NOMO-1 treated with dmso at 0.1 percent for 144 hours (cell line): ENCODE data around the gene PITX2.

ENCODE experiments used
- DNase-seq: peaks from one replicate; lab custom pipeline; 2025; ENCODE audit not compliant: unreplicated experiment; lab: John Stamatoyannopoulos, UW

The PITX2 gene

GRCh38 chr4:110636680-110637407 is 14.0 kb upstream of the PITX2 start:
- no peak for DNase-seq

DNA sequence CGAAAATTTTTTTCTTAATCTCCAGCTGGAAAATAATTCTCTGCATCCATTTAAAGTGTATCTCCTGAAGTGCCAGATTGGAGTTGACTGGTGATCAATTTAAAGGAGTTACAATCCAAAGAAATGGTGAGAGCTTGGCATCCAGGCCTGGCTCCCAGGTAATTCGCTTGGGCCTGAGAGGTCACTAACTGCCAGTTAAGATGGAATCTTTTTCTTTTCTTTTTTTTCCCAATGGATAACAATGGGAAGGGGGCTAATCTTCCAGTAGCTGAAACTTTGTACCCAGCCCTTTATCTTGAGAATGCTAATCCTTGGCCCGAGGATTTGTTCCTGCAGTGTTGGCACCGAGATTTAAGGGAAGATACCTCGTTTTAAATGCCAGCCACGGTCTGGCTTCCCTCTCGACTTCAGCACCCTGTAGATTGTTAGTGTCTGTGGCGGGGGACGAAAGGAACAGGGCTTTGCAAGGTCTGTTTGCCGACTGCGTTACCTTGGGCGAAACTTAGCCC is 13.3 kb upstream of the PITX2 start:
- no peak for DNase-seq

GRCh38 chr4:110635163-110635865 is 12.4 kb upstream of the PITX2 start:
- no peak for DNase-seq

DNA sequence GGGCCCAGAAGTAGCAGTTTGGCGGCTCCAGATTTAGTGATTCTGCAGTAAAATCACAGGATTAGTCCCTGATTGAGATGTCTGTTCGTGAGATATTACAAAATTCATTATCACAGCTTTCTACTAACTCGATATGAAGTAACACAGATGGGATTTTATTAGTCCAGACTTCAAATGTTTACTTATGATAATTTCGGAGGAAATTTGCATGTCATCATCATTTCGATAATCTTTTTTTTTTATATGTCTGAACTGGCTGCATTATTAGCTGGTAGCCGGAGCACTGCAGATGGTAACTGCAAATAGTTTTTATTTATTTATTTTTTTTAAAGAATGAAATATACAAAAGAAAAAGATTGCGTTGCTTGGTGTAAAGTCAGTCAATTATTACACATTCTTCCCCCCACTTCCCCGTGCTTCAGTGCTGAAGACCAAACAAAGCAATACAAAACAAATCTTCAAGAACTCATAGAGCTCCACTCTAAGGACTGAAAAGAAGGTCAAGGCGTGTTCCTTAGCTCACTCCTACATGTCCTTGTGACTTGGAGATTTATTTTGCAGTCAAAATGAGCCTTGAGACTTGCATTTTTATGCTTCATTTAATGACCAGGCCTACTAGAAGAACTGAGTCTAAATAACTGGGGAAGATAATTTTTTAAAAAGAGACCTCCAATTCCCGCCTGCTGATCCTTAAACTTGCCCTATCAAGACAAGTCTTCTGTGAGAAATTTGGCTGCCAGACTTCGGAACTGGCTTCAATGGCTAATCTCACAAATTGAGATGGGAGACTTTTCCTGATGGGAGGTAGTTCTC is 11.7 kb upstream of the PITX2 start:
- no peak for DNase-seq

DNA sequence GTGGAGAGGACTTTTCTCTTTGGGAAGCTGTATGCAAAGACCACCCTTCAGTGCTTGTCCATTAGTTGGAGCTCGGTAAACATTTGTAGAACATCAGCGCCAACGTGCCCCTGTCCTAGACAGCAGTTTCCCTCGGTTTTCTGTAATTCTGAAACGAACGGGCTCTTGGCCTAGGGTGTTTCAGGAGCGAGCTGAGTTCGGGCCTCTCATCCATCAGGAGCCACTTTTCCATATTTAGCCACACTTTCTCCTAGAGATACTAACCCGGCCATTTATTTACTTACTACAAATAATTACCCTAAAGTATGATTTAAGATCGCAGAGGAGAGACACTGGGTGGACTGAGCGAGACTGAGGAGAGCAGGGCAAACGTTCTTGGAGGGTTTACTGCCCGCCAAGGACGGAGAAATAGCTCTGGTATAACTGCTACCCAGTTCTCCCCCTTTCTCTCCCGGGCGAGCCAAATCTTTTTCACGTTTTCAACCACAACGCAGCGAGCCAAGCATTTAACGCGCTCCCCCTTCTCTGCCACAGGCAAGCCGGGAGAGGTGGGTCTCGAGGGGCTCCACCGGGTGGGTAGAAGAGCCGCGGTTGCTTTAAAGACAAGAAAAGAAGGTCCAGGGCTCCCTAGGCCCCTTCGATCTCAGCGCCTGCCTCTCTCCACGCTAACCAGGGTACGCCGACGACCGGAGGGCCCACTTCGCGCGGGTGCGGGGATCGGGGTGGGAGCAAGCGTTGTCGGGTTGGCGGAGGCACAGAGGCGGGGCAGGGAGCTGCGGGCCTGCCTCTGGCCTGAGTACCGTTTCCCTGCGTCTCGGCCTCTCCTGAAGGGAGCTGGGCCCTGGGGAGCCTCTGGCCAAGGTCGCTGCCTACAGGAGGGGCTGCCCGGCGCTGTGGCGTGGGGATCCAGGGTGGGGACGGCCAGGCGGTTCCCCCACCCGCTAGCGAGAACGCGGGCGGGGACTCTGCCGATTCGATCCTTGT is 10.8 kb upstream of the PITX2 start:
- DNase-seq = no peak

DNA sequence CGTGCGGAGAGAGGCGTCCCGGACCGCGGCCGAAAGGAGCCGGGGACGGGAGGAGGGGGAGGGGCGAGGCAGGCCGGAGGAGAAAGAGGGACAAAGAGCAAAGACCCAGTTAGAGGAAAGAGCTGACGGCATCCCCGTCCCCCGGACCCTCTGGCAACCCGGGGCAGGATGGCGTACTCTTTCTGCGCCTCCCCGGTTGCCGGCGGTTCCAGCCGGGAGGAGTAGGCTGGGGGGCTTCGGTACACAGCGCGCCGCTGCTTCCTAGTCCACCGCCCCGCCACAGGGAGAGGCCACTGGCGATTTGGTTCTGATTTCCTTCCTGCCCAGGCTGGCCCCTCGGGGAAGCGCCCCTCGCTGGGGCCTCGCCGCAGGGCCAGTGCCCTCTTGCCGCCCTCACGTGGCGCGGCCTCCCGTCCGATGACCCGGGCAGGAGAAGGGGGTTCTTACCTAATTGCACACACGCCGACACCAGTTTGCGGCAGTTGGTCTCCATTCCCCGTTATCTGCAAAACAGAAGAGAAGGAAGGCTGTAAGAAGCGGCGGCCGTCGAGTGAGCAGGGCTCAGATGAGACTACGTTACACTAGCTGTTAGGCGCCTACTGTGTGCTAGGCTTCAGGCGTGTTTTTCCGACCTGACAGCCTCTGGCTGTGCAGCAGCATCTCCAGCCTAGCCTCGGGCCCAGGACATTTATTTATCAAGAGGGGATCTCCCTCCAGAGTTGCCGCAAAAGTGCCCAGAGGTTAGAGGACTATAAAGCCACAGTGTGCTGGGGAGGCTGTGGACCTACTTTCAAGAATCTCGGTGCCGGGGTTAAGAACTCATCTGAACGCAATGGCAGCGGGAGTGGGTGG is 9.9 kb upstream of the PITX2 start:
- DNase-seq = no peak

DNA sequence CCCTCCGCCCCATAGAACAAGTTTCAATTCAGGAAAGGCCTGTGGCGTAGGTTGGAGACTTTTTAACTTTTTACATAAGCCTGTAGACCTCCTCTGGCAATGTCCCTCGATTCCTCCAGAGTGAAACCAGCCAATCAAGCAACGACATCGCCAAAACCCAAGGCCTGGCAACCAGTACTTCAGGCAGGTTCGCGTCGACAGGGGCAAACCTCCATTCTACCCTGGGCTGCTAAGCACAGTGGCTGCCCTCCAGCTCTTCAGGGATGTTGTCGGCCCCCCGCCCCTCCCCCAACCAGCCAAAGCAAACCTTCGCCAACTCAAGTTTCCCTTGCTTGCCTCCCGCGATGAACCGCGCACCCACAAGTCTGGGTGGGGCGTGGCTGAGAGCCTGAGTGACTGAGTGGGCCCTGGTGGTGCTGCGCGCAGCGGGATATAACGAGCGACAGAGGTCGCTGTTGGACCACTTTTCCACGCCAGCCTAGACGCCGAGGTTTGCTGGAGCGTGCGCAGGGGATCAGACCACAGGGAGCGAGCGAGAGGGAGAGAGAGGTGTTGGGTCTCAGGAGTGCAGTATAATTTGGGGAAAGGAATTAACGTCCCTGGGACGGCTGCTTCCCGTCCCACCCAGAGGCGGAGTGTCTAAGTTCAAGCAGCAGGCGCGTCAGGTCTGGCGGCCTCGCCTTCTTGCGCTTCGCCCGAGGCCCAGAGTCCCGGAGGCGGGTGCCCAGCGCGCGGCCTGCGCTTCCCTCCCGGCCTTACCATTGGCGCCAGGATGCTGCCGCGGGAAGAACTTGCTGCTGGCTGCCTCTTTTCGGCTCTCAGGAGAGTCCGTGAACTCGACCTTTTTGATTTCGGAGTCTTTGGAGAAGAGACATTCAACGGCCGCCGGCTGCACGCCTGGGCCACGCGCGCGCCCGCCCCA is 9.0 kb upstream of the PITX2 start:
- peak; percentile 60 for DNase-seq

GRCh38 chr4:110630688-110631402 is 8.0 kb upstream of the PITX2 start:
- no peak for DNase-seq

- DNase-seq = no peak
Measured at GRCh38 chr4:110629780-110630687, 7.2 kb upstream of the PITX2 start.

DNA sequence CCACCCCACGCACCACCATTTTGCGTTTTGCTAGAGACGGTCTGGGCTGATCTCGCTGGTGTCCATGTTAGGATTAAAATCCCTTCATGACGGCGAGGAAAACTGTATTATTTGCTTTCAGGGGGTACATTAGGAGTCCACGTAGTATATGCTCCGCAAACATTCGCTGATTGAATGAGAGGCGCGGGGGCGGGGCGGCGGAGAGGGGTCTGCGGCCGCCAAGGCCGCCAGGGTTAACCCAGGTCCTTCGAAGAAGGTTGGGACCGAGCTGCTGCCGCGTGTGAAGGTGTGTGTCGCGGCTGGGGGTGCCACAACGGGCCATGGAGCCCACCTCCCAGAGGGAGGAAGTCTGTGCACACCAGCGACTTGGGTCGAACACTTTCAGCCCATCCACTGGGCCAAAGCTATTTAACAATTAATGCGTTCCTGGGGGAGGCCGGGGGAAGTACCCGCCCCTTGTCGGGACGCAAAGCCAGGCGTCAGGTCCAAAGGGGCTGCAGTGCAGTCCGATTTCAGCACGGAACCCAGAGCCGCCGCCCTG is 6.4 kb upstream of the PITX2 start:
- DNase-seq = no peak

GRCh38 chr4:110628663-110629213 is 5.9 kb upstream of the PITX2 start:
- no peak for DNase-seq

DNA sequence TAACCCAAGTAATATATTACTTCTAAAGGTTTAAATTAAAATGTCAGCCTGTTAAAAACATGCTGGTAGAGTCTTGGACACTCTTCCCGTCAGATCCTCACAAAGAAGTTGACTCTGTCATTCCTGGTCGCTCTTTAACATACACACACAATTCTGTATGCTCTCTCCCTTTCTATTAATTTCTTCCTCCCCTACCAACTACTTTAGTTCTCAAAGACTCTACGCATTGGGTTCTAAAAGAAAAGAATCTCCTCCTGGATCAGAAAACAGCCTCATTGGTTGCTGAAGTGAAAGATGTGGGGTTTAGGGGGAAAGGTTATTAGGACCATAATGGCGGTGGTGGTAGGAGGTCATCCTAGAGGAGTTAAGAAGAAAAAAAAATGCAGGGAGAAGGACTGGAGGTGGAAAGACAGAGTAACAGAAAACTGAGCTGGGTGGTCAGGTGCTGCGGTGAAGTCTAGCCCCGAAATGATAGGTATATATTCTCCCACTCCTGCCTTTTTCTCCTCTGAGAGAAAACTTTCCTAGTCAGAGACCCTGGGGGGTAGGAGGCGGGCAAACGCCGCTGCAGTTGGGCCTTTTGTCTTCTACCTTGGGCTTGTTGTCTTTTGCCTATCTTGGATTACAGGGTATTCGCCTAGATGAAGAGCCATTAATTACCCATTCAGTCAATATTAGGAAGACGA is 5.2 kb upstream of the PITX2 start:
- no peak for DNase-seq

DNA sequence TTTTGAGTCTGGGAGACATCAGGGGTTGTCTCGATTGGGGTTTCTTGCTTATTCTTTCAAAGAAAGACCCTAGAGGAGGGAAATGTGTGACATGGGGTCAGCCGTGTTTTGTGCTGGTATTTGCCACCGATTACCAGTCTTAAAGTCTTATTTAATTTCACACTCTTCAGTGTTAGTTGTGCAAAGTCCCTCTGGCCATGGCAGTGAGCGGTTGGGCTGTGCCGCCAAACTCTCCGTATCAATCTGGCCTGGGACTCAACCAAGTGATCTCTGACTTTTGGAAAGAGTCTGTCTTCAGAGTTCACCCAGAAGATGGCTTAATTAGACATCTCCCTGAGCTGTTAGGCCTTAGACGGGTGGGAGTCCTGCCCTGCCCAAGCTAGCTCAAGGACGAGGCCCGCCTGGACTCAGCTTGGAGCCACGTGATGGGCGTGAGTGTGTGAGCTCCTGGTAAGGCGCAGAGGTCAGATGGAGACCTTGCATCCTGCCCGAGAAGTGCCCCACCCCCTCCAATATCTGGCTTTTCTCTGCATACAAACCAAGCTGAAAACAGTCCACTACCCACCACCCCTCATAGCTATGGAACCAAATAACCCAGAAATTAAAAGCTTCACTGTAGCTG is 3.8 kb upstream of the PITX2 start:
- no peak for DNase-seq

DNA sequence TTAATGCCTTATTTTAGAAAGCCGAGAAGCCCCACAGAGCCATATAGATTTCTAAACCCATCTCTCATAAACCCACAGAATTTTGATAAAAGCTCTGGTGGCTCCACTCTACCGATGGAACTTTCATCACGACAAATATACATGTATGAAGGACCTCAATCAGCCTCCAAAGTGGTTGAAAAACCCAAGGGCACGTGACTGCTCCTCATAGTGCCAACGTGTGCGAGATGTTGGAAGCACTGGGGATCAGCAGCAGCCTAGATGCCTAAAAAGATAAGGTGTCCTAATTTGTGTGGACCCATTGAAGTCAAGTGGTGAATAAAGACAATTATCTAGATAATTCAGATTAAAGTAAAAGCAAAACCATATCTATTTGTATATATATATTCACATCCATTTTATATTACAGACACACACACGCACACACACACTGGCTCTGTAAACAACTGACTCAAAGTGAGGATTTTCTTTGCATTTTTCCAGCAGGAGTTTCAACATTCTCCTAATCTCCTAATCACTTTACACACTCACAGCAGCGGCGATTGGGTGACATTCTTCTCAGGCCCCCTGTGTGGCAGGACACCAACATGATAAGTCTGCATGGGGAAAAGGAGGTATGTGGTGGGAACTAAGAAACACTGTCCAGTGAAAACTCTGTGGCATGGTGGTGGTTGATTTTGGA is 2.8 kb upstream of the PITX2 start:
- DNase-seq = no peak
